HG03342 (cell line): ENCODE results near the gene DAAM1.

Experiments used
- ATAC-seq: cut with Tn5 transposase; IDR thresholded peaks from one replicate; pipeline ENCODE4 v1.9.1; 2021; ENCODE audit warnings: mild to moderate bottlenecking, moderate library complexity; ENCODE audit not compliant: unreplicated experiment

Gene DAAM1

GRCh38 chr14:59253527-59253926 is 65.1 kb downstream of the DAAM1 start:
- ATAC-seq: no peak

GRCh38 chr14:59254146-59254910 is 65.9 kb downstream of the DAAM1 start:
- ATAC-seq: no peak

GRCh38 chr14:59254911-59255545 is 66.6 kb downstream of the DAAM1 start:
- peak; percentile 59 for ATAC-seq

GRCh38 chr14:59256331-59256730 is 67.9 kb downstream of the DAAM1 start:
- no peak for ATAC-seq

- ATAC-seq: no peak
Measured at GRCh38 chr14:59261334-59261733, 72.9 kb downstream of the DAAM1 start.

- no peak for ATAC-seq
Measured at GRCh38 chr14:59262717-59263454, 74.4 kb downstream of the DAAM1 start.

- no peak for ATAC-seq
Measured at GRCh38 chr14:59265808-59266207, 77.3 kb downstream of the DAAM1 start.

- no peak for ATAC-seq
Measured at GRCh38 chr14:59267046-59267445, 78.6 kb downstream of the DAAM1 start.

GRCh38 chr14:59268011-59268410 is 79.5 kb downstream of the DAAM1 start:
- ATAC-seq: no peak

GRCh38 chr14:59268858-59269257 is 80.4 kb downstream of the DAAM1 start:
- no peak for ATAC-seq

- ATAC-seq: no peak
Measured at GRCh38 chr14:59269466-59269865, 81.0 kb downstream of the DAAM1 start.

- no peak for ATAC-seq
Measured at GRCh38 chr14:59271256-59271655, 82.8 kb downstream of the DAAM1 start.

- no peak for ATAC-seq
Measured at GRCh38 chr14:59271734-59272133, 83.3 kb downstream of the DAAM1 start.

- no peak for ATAC-seq
Measured at GRCh38 chr14:59272633-59273032, 84.2 kb downstream of the DAAM1 start.

- ATAC-seq: no peak
Measured at GRCh38 chr14:59273737-59274136, 85.3 kb downstream of the DAAM1 start.

GRCh38 chr14:59274991-59275391 is 86.5 kb downstream of the DAAM1 start:
- ATAC-seq: peak; percentile 40

GRCh38 chr14:59275668-59276067 is 87.2 kb downstream of the DAAM1 start:
- ATAC-seq: peak; percentile 90

- no peak for ATAC-seq
Measured at GRCh38 chr14:59276235-59276634, 87.8 kb downstream of the DAAM1 start.

GRCh38 chr14:59277659-59278058 is 89.2 kb downstream of the DAAM1 start:
- no peak for ATAC-seq

GRCh38 chr14:59278111-59278510 is 89.6 kb downstream of the DAAM1 start:
- no peak for ATAC-seq

- ATAC-seq: no peak
Measured at GRCh38 chr14:59280961-59281360, 92.5 kb downstream of the DAAM1 start.
